OCI-LY1 (cell line): ENCODE measurements around the gene PRUNE2.

ENCODE experiments used
- H2AFZ ChIP-seq: fragments of 200-600 bp; sonication (generic), shearing (Covaris generic); 2 replicates; pipeline ENCODE4 v1.6.0; 2014; ENCODE audit warnings: antibody characterized with exemption, mild to moderate bottlenecking, low read length
- H3F3A ChIP-seq: fragments of 200-600 bp; sonication (generic), shearing (Covaris generic); 2 replicates; pipeline ENCODE4 v1.6.0; 2014; ENCODE audit warnings: mild to moderate bottlenecking, antibody characterized with exemption, low read length, moderate library complexity; ENCODE audit not compliant: insufficient read depth
- H3K27ac ChIP-seq: fragments of 200-600 bp; sonication (generic); 2 replicates; pipeline ENCODE4 v1.5.1; 2014; ENCODE audit warnings: low read length, mixed run types, mild to moderate bottlenecking, low read depth; ENCODE audit not compliant: poor library complexity, severe bottlenecking
- H3K27me3 ChIP-seq: fragments of 200-600 bp; sonication (generic); 2 replicates; pipeline ENCODE4 v1.6.0; 2014; ENCODE audit warnings: antibody characterized with exemption, mild to moderate bottlenecking, low read length, moderate library complexity; ENCODE audit not compliant: insufficient read depth
- H3K36me3 ChIP-seq: fragments of 200-600 bp; sonication (generic); 2 replicates; pipeline ENCODE4 v1.6.1; 2014; ENCODE audit warnings: mild to moderate bottlenecking, antibody characterized with exemption, low read length, moderate library complexity, mixed read lengths; ENCODE audit not compliant: insufficient read depth
- H3K4me1 ChIP-seq: fragments of 200-600 bp; sonication (generic); 2 replicates; pipeline ENCODE4 v1.5.1; 2014; ENCODE audit warnings: mild to moderate bottlenecking, low read length, moderate library complexity; ENCODE audit not compliant: insufficient read depth, severe bottlenecking
- H3K4me2 ChIP-seq: fragments of 200-600 bp; sonication (generic), shearing (Covaris generic); 2 replicates; pipeline ENCODE4 v1.6.1; 2014; ENCODE audit warnings: low read length
- H3K4me3 ChIP-seq: fragments of 200-600 bp; sonication (generic); 2 replicates; pipeline ENCODE4 v1.5.1; 2014; ENCODE audit warnings: low read length, low read depth, mild to moderate bottlenecking, mixed read lengths; ENCODE audit not compliant: poor library complexity, severe bottlenecking
- H3K79me2 ChIP-seq: fragments of 200-600 bp; shearing (Covaris generic); 2 replicates; pipeline ENCODE4 v1.6.1; 2016; ENCODE audit warnings: mixed run types, low read length, mixed read lengths; ENCODE audit not compliant: insufficient read depth
- H3K9ac ChIP-seq: fragments of 200-600 bp; sonication (generic), shearing (Covaris generic); 2 replicates; pipeline ENCODE4 v1.6.1; 2014; ENCODE audit warnings: mild to moderate bottlenecking, low read length, mixed read lengths
- H3K9me2 ChIP-seq: fragments of 200-600 bp; sonication (generic), shearing (Covaris generic); 2 replicates; pipeline ENCODE4 v1.6.1; 2014; ENCODE audit warnings: low read depth, mild to moderate bottlenecking, low read length, mixed read lengths
- H3K9me3 ChIP-seq: fragments of 200-600 bp; shearing (Covaris generic); 2 replicates; pipeline ENCODE4 v1.6.1; 2014; ENCODE audit warnings: low read length, mixed read lengths
- H4K20me1 ChIP-seq: fragments of 200-600 bp; sonication (generic), shearing (Covaris generic); 2 replicates; pipeline ENCODE4 v1.6.0; 2016; ENCODE audit warnings: mild to moderate bottlenecking, low read length; ENCODE audit not compliant: insufficient read depth
- CTCF ChIP-seq: fragments of 200-600 bp; sonication (generic), shearing (Covaris generic); IDR thresholded peaks from 2 replicates; pipeline ENCODE4 v1.5.1; 2017; ENCODE audit warnings: mild to moderate bottlenecking, antibody characterized with exemption, low read length, moderate library complexity, mixed read lengths
- EZH2 ChIP-seq: fragments of 200-600 bp; sonication (generic), shearing (Covaris generic); IDR thresholded peaks from 2 replicates; pipeline ENCODE4 v1.8.0; 2017; ENCODE audit warnings: borderline replicate concordance, mixed run types, mild to moderate bottlenecking, antibody characterized with exemption, low read length, moderate library complexity, mixed read lengths

PRUNE2 gene

GRCh38 chr9:76571288-76571687, 334.6 kb downstream of the PRUNE2 start:
- peak overlapping the region; percentile 61 for H3K4me2 ChIP-seq
- peak overlapping the region; percentile 50 for H3K9ac ChIP-seq
- TF ChIP-seq CTCF (no peak), EZH2 (no peak)
- H3K27ac ChIP-seq = no peak overlapping the region
- peaks cover 7% of the 10 kb centered on the region for H3K9me3 ChIP-seq
- H3F3A ChIP-seq = 0 out of 2 replicates have a peak, but pooled peaks cover 4% of the 10 kb centered on the region
- H3K4me1 ChIP-seq = peaks cover 22% of the 10 kb centered on the region
- H3K9me2 ChIP-seq = no peaks in the 10 kb centered on the region
- H3K79me2 ChIP-seq = no peaks in the 10 kb centered on the region
- no peaks in the 10 kb centered on the region for H3K27me3 ChIP-seq
- peak overlapping the region; percentile 43 for H3K4me3 ChIP-seq
- no peak overlapping the region for H2AFZ ChIP-seq
- peaks cover 10% of the 10 kb centered on the region for H3K36me3 ChIP-seq
- H4K20me1 ChIP-seq = no peaks in the 10 kb centered on the region

GRCh38 chr9:76570826-76571225, 335.1 kb downstream of the PRUNE2 start:
- no peak overlapping the region for H3K4me3 ChIP-seq
- no peak overlapping the region for H3K9ac ChIP-seq
- H3K9me2 ChIP-seq = no peaks in the 10 kb centered on the region
- TF ChIP-seq EZH2 = no peak
- H3K79me2 ChIP-seq = no peaks in the 10 kb centered on the region
- 0 out of 2 replicates have a peak, but pooled peaks cover 4% of the 10 kb centered on the region for H3F3A ChIP-seq
- peaks cover 10% of the 10 kb centered on the region for H3K36me3 ChIP-seq
- H3K27ac ChIP-seq = no peak overlapping the region
- H3K4me1 ChIP-seq = peaks cover 17% of the 10 kb centered on the region
- no peak overlapping the region for H2AFZ ChIP-seq
- peak overlapping the region; percentile 61; the same call in 1 of the 2 replicates for H3K4me2 ChIP-seq
- no peaks in the 10 kb centered on the region for H4K20me1 ChIP-seq
- no peaks in the 10 kb centered on the region for H3K27me3 ChIP-seq
- peaks cover 7% of the 10 kb centered on the region for H3K9me3 ChIP-seq

GRCh38 chr9:76567086-76567485, 338.8 kb downstream of the PRUNE2 start:
- no peak overlapping the region for H3K4me2 ChIP-seq
- H3K36me3 ChIP-seq = peaks cover 10% of the 10 kb centered on the region
- H3K9ac ChIP-seq = no peak overlapping the region
- peaks cover 7% of the 10 kb centered on the region for H3K9me3 ChIP-seq
- H3F3A ChIP-seq = no peaks in the 10 kb centered on the region
- H4K20me1 ChIP-seq = no peaks in the 10 kb centered on the region
- no peak overlapping the region for H3K27ac ChIP-seq
- no peaks in the 10 kb centered on the region for H3K27me3 ChIP-seq
- peaks cover 21% of the 10 kb centered on the region for H3K4me1 ChIP-seq
- H3K9me2 ChIP-seq = no peaks in the 10 kb centered on the region
- TF ChIP-seq CTCF (no peak), EZH2 (no peak)
- H3K4me3 ChIP-seq = no peak overlapping the region
- H3K79me2 ChIP-seq = no peaks in the 10 kb centered on the region
- no peak overlapping the region for H2AFZ ChIP-seq

GRCh38 chr9:76564297-76564696, 341.6 kb downstream of the PRUNE2 start:
- Histone ChIP-seq H4K20me1 (no peaks in the 10 kb centered on the region), H3K27ac (no peak overlapping the region), H3K9ac (no peak overlapping the region), H3K4me2 (no peak overlapping the region), H3K36me3 (no peaks in the 10 kb centered on the region), H2AFZ (no peak overlapping the region), H3K79me2 (no peaks in the 10 kb centered on the region), H3F3A (peaks cover 4% of the 10 kb centered on the region; the same call in 1 of the 2 replicates), H3K27me3 (no peaks in the 10 kb centered on the region), H3K4me3 (no peak overlapping the region), H3K9me2 (no peaks in the 10 kb centered on the region), H3K4me1 (peaks cover 30% of the 10 kb centered on the region), H3K9me3 (no peaks in the 10 kb centered on the region)
- TF ChIP-seq CTCF (no peak), EZH2 (no peak)
